Gastroesophageal sphincter (tissue), 3 donors: ENCODE data around the gene CSNK1G1.

Source experiments
- POLR2A ChIP-seq, 2 donors: fragments of 450-650 bp; IDR thresholded peaks; one replicate each; pipeline ENCODE4 v1.6.1; 2017; ENCODE audit warnings: antibody characterized with exemption in 2 of 2, mild to moderate bottlenecking in 2 of 2, moderate library complexity in 1 of 2
- TF ChIP-seq, protein P1 (sequence below), 4 experiments: fragments of 200-600 bp in 2 of 4; fragments of 450-650 bp in 2 of 4; sonication (generic) in 1 of 4; IDR thresholded peaks; one replicate each; pipeline ENCODE4 v1.5.1; 2017 to 2019; ENCODE audit warnings: antibody characterized with exemption in 4 of 4, mild to moderate bottlenecking in 2 of 4, moderate library complexity in 2 of 4

GRCh38 chr15:64343222-64343621 lies 12.8 kb downstream of the CSNK1G1 start:
- TF ChIP-seq, protein P1, sequence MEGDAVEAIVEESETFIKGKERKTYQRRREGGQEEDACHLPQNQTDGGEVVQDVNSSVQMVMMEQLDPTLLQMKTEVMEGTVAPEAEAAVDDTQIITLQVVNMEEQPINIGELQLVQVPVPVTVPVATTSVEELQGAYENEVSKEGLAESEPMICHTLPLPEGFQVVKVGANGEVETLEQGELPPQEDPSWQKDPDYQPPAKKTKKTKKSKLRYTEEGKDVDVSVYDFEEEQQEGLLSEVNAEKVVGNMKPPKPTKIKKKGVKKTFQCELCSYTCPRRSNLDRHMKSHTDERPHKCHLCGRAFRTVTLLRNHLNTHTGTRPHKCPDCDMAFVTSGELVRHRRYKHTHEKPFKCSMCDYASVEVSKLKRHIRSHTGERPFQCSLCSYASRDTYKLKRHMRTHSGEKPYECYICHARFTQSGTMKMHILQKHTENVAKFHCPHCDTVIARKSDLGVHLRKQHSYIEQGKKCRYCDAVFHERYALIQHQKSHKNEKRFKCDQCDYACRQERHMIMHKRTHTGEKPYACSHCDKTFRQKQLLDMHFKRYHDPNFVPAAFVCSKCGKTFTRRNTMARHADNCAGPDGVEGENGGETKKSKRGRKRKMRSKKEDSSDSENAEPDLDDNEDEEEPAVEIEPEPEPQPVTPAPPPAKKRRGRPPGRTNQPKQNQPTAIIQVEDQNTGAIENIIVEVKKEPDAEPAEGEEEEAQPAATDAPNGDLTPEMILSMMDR (IDR thresholded peaks at IDR 0.05): no peak
- TF ChIP-seq POLR2A (IDR thresholded peaks at IDR 0.05): no peak
